Vagina (tissue), 2 donors: ENCODE data around the gene IGF1. TPM values are rescaled to one million over a fixed set of nuclear protein-coding genes. Genes with fewer than 3 reads are reported as not detected.

ENCODE experiments used
- DNase-seq, 2 donors: peaks; one replicate each; pipeline ENCODE4 v3.0.0-alpha.2; 2017; ENCODE audit errors: extremely low spot score in 2 of 2
- H3K27ac ChIP-seq: fragments of 200-600 bp; sonication (generic); one replicate; pipeline ENCODE4 v1.5.1; 2019
- H3K27me3 ChIP-seq: fragments of 200-600 bp; sonication (generic); one replicate; pipeline ENCODE4 v1.5.1; 2019
- H3K36me3 ChIP-seq, 2 donors: fragments of 200-600 bp; sonication (generic); one replicate each; pipeline ENCODE4 v1.5.1; 2017 to 2019
- H3K4me1 ChIP-seq: fragments of 200-600 bp; sonication (generic); one replicate; pipeline ENCODE4 v1.5.1; 2019
- H3K4me3 ChIP-seq, 2 donors: fragments of 200-600 bp; sonication (generic); 1 replicate in 1 of 2; 2 replicates in 1 of 2; pipeline ENCODE4 v1.5.1; 2016 to 2019
- H3K9me3 ChIP-seq: fragments of 200-600 bp; sonication (generic); one replicate; pipeline ENCODE4 v1.5.1; 2019
- CTCF ChIP-seq, 3 experiments: fragments of 450-650 bp in 2 of 3; fragments of 200-600 bp in 1 of 3; sonication (generic) in 1 of 3; IDR thresholded peaks; one replicate each; pipeline ENCODE4 v1.5.1; 2017 to 2019; ENCODE audit warnings: antibody characterized with exemption in 3 of 3, mild to moderate bottlenecking in 2 of 3, moderate library complexity in 2 of 3
- POLR2A ChIP-seq, 2 donors: fragments of 450-650 bp; IDR thresholded peaks; one replicate each; pipeline ENCODE4 v1.6.1; 2017; ENCODE audit warnings: antibody characterized with exemption in 2 of 2, mild to moderate bottlenecking in 2 of 2, moderate library complexity in 2 of 2
- POLR2AphosphoS5 ChIP-seq, 2 donors: sonication (generic); formaldehyde crosslinking; IDR thresholded peaks; one replicate each; pipeline ENCODE4 v1.9.0; 2017; ENCODE audit warnings: antibody characterized with exemption in 2 of 2, mild to moderate bottlenecking in 2 of 2, low read depth in 1 of 2; ENCODE audit not compliant: insufficient read depth in 1 of 2
- intact Hi-C: fragments of 100-400 bp; cut with DNase I; formaldehyde crosslinking; loops from one replicate; pipeline ENCODE4 v1.15.1; 2023
- total RNA-seq: library from RNA; depleted of rRNA; stranded (reverse); fragments of >200 nt; gene quantifications from one replicate; pipeline ENCODE4 v1.2.3, GENCODE V29; 2016

Gene IGF1
- total RNA-seq, 1 donor from 2014 or later, result 68.0 TPM

GRCh38 chr12:102487226-102487625, 6.9 kb upstream of the IGF1 start:
- H3K4me1 ChIP-seq, result no peaks in the 10 kb centered on the region
- DNase-seq, result no peak
- TF ChIP-seq POLR2A (IDR thresholded peaks at IDR 0.05) (no peak), CTCF (IDR thresholded peaks at IDR 0.05) (no peak), POLR2AphosphoS5 (IDR thresholded peaks at IDR 0.05; ENCODE audit: insufficient read depth in 1 of 2, low read depth in 1 of 2) (no peak)
- H3K27me3 ChIP-seq, result no peaks in the 10 kb centered on the region
- H3K9me3 ChIP-seq, result no peaks in the 10 kb centered on the region
- no peak overlapping the region for H3K4me3 ChIP-seq
- H3K27ac ChIP-seq, result no peak overlapping the region
- no peaks in the 10 kb centered on the region for H3K36me3 ChIP-seq
- intact Hi-C loops, result no loop called here

GRCh38 chr12:102486153-102486552, 5.8 kb upstream of the IGF1 start:
- no peak for DNase-seq
- H3K4me1 ChIP-seq, result no peaks in the 10 kb centered on the region
- no peak overlapping the region for H3K4me3 ChIP-seq
- no peaks in the 10 kb centered on the region for H3K27me3 ChIP-seq
- TF ChIP-seq POLR2AphosphoS5 (IDR thresholded peaks at IDR 0.05; ENCODE audit: insufficient read depth in 1 of 2, low read depth in 1 of 2) (no peak), POLR2A (IDR thresholded peaks at IDR 0.05) (no peak), CTCF (IDR thresholded peaks at IDR 0.05) (no peak)
- intact Hi-C loops, result no loop called here
- H3K27ac ChIP-seq, result no peak overlapping the region
- H3K36me3 ChIP-seq, result no peaks in the 10 kb centered on the region
- H3K9me3 ChIP-seq, result no peaks in the 10 kb centered on the region

- peak overlapping the region; percentile 39 for H3K27ac ChIP-seq
- H3K4me3 ChIP-seq, result no peak overlapping the region
- no peaks in the 10 kb centered on the region for H3K4me1 ChIP-seq
- intact Hi-C loops, result no loop called here
- H3K9me3 ChIP-seq, result no peaks in the 10 kb centered on the region
- H3K36me3 ChIP-seq, result no peaks in the 10 kb centered on the region
- DNase-seq, result no peak
- H3K27me3 ChIP-seq, result no peaks in the 10 kb centered on the region
- TF ChIP-seq POLR2A (IDR thresholded peaks at IDR 0.05) (no peak), POLR2AphosphoS5 (IDR thresholded peaks at IDR 0.05; ENCODE audit: insufficient read depth in 1 of 2, low read depth in 1 of 2) (no peak), CTCF (IDR thresholded peaks at IDR 0.05) (peak; percentile 32 to 70 (median 53))
These were observed 4.1 kb upstream of the IGF1 start for GRCh38 chr12:102484428-102484958.

- no peaks in the 10 kb centered on the region for H3K9me3 ChIP-seq
- H3K27me3 ChIP-seq, result no peaks in the 10 kb centered on the region
- DNase-seq, result no peak
- H3K4me1 ChIP-seq, result peaks cover 4% of the 10 kb centered on the region
- no peaks in the 10 kb centered on the region for H3K36me3 ChIP-seq
- peak overlapping the region; percentile 39 for H3K27ac ChIP-seq
- no peak for TF ChIP-seq POLR2AphosphoS5 (IDR thresholded peaks at IDR 0.05; ENCODE audit: insufficient read depth in 1 of 2, low read depth in 1 of 2)
- no peak for TF ChIP-seq POLR2A (IDR thresholded peaks at IDR 0.05)
- TF ChIP-seq CTCF (IDR thresholded peaks at IDR 0.05), result no peak
- intact Hi-C loops, result no loop called here
- no peak overlapping the region for H3K4me3 ChIP-seq
These were observed 3.7 kb upstream of the IGF1 start for GRCh38 chr12:102484017-102484416.

GRCh38 chr12:102483466-102483865, 3.1 kb upstream of the IGF1 start:
- intact Hi-C loops, result no loop called here
- H3K9me3 ChIP-seq, result no peaks in the 10 kb centered on the region
- peaks cover 9% of the 10 kb centered on the region for H3K4me1 ChIP-seq
- H3K36me3 ChIP-seq, result no peaks in the 10 kb centered on the region
- no peak overlapping the region for H3K4me3 ChIP-seq
- TF ChIP-seq POLR2A (IDR thresholded peaks at IDR 0.05) (no peak), CTCF (IDR thresholded peaks at IDR 0.05) (no peak), POLR2AphosphoS5 (IDR thresholded peaks at IDR 0.05; ENCODE audit: insufficient read depth in 1 of 2, low read depth in 1 of 2) (no peak)
- H3K27me3 ChIP-seq, result no peaks in the 10 kb centered on the region
- no peak for DNase-seq
- no peak overlapping the region for H3K27ac ChIP-seq
